Endodermal cell (in vitro differentiated cells): ENCODE data around the gene DTNBP1. TPM values are rescaled to one million over a fixed set of nuclear protein-coding genes. Genes with fewer than 3 reads are reported as not detected.

ENCODE experiments used
- DNase-seq: peaks from one replicate; pipeline ENCODE4 v3.0.0-alpha.2; 2017
- H3K27ac ChIP-seq: 2 replicates; pipeline ENCODE4 v1.5.1; 2013; ENCODE audit warnings: mild to moderate bottlenecking, low read depth, low read length, moderate library complexity
- H3K27me3 ChIP-seq: 2 replicates; pipeline ENCODE4 v1.6.1; 2013; ENCODE audit warnings: mild to moderate bottlenecking, low read length, moderate library complexity; ENCODE audit not compliant: insufficient read depth, control insufficient read depth, poor library complexity, severe bottlenecking
- H3K36me3 ChIP-seq: 2 replicates; pipeline ENCODE4 v1.7.0; 2013; ENCODE audit warnings: mild to moderate bottlenecking, low read length, moderate library complexity; ENCODE audit not compliant: control insufficient read depth, insufficient read depth
- H3K4me1 ChIP-seq: one replicate; pipeline ENCODE4 v1.7.0; 2013; ENCODE audit warnings: low read length; ENCODE audit not compliant: control insufficient read depth, insufficient read depth
- H3K4me3 ChIP-seq: 2 replicates; pipeline ENCODE4 v1.5.1; 2013; ENCODE audit warnings: mild to moderate bottlenecking, low read length, moderate library complexity
- H3K9ac ChIP-seq: 2 replicates; pipeline ENCODE4 v1.6.1; 2013; ENCODE audit warnings: mild to moderate bottlenecking, low read length, moderate library complexity; ENCODE audit not compliant: poor library complexity, severe bottlenecking; ENCODE audit errors: extremely low read depth
- H3K9me3 ChIP-seq: 2 replicates; pipeline ENCODE4 v1.6.1; 2013; ENCODE audit warnings: mild to moderate bottlenecking, low read length, moderate library complexity; ENCODE audit not compliant: control insufficient read depth
- H3K27ac Mint-ChIP-seq: 2 replicates; pipeline ENCODE4 v1.8.0; 2020; ENCODE audit warnings: mixed read lengths
- H3K27me3 Mint-ChIP-seq: 2 replicates; pipeline ENCODE4 v1.8.0; 2021; ENCODE audit warnings: mild to moderate bottlenecking, mixed read lengths; ENCODE audit not compliant: insufficient read depth
- H3K36me3 Mint-ChIP-seq: 2 replicates; pipeline ENCODE4 v1.8.0; 2020; ENCODE audit warnings: low read depth, mixed read lengths
- H3K4me1 Mint-ChIP-seq: 2 replicates; pipeline ENCODE4 v1.8.0; 2020; ENCODE audit warnings: mixed read lengths
- H3K4me3 Mint-ChIP-seq: 2 replicates; pipeline ENCODE4 v1.8.0; 2020; ENCODE audit warnings: mild to moderate bottlenecking, moderate library complexity, mixed read lengths
- H3K9me3 Mint-ChIP-seq: 2 replicates; pipeline ENCODE4 v1.8.0; 2020; ENCODE audit warnings: mild to moderate bottlenecking, mixed read lengths
- CTCF ChIP-seq: fragments of 200-600 bp; sonication (generic); conservative IDR thresholded peaks from 2 replicates; pipeline ENCODE4 v1.5.0; 2021; ENCODE audit warnings: antibody characterized with exemption, mild to moderate bottlenecking
- WGBS, 2 experiments: methylation state at CpG; one replicate each; pipeline versions ENCODE4 v1.1.5 to v1.1.7; 2013; ENCODE audit warnings: missing lambda C conversion rate in 2 of 2, mixed read lengths in 1 of 2; ENCODE audit not compliant: insufficient coverage in 1 of 2, insufficient read length in 1 of 2; 5-methylcytosine and 5-hydroxymethylcytosine counted together
- total RNA-seq, 2 donors: library from RNA; stranded (reverse); fragmentation: NEBNext Ultra II Directional in 1 of 2; extraction: Animal tissue kit (Norgen Biotek cat#: 25700) in 1 of 2; gene quantifications; 2 replicates in 1 of 2; 3 replicates in 1 of 2; pipeline ENCODE4 v1.2.1, GENCODE V29; 2021

Gene DTNBP1
- total RNA-seq, 2 donors from 2014 or later, result 14.1 to 31.4 TPM

GRCh38 chr6:15631432-15631831, 31.4 kb downstream of the DTNBP1 start:
- no peak for TF ChIP-seq CTCF
- H3K27ac Mint-ChIP-seq, result no peak overlapping the region
- H3K4me3 Mint-ChIP-seq, result no peak overlapping the region
- H3K4me3 ChIP-seq, result no peak overlapping the region
- peaks cover 16% of the 10 kb centered on the region for H3K36me3 Mint-ChIP-seq
- DNase-seq, result no peak
- H3K9me3 Mint-ChIP-seq, result no peaks in the 10 kb centered on the region
- peaks cover 9% of the 10 kb centered on the region for H3K36me3 ChIP-seq
- peaks cover 3% of the 10 kb centered on the region for H3K9me3 ChIP-seq
- H3K9ac ChIP-seq, result no peak overlapping the region
- no peak overlapping the region for H3K27ac ChIP-seq
- H3K4me1 ChIP-seq, result peaks cover 4% of the 10 kb centered on the region
- H3K4me1 Mint-ChIP-seq, result peaks cover 9% of the 10 kb centered on the region
- H3K27me3 ChIP-seq, result no peaks in the 10 kb centered on the region
- no peaks in the 10 kb centered on the region for H3K27me3 Mint-ChIP-seq
- whole genome bisulfite sequencing, 2 experiments, result 98 to 100% methylated on average over 1 to 2 of the region's 2 CpGs

GRCh38 chr6:15630202-15630601, 32.6 kb downstream of the DTNBP1 start:
- Histone ChIP-seq H3K27me3 (no peaks in the 10 kb centered on the region), H3K27ac (no peak overlapping the region), H3K9me3 (peaks cover 3% of the 10 kb centered on the region), H3K36me3 (peaks cover 7% of the 10 kb centered on the region), H3K4me1 (peaks cover 4% of the 10 kb centered on the region), H3K9ac (no peak overlapping the region), H3K4me3 (no peak overlapping the region)
- Mint-ChIP-seq H3K4me1 (peaks cover 9% of the 10 kb centered on the region), H3K36me3 (peaks cover 7% of the 10 kb centered on the region), H3K4me3 (no peak overlapping the region), H3K27ac (no peak overlapping the region), H3K27me3 (no peaks in the 10 kb centered on the region), H3K9me3 (no peaks in the 10 kb centered on the region)
- no peak for DNase-seq
- 94 to 100% methylated on average over 1 of the region's 1 CpG for WGBS, 2 experiments
- TF ChIP-seq CTCF, result no peak

GRCh38 chr6:15629487-15629886, 33.3 kb downstream of the DTNBP1 start:
- peaks cover 3% of the 10 kb centered on the region for H3K36me3 Mint-ChIP-seq
- H3K9me3 Mint-ChIP-seq, result no peaks in the 10 kb centered on the region
- no peak overlapping the region for H3K4me3 Mint-ChIP-seq
- no peak overlapping the region for H3K27ac Mint-ChIP-seq
- peaks cover 9% of the 10 kb centered on the region for H3K4me1 Mint-ChIP-seq
- Histone ChIP-seq H3K27ac (no peak overlapping the region), H3K36me3 (peaks cover 7% of the 10 kb centered on the region), H3K4me1 (peaks cover 4% of the 10 kb centered on the region), H3K4me3 (no peak overlapping the region), H3K9ac (no peak overlapping the region), H3K27me3 (no peaks in the 10 kb centered on the region), H3K9me3 (peaks cover under 1% of the 10 kb centered on the region)
- no peak for DNase-seq
- no peaks in the 10 kb centered on the region for H3K27me3 Mint-ChIP-seq
- no peak for TF ChIP-seq CTCF
